HG03565 (cell line): ENCODE measurements around the gene CCDC78.
A peak's percentile ranks its signal among the peaks of the same experiment; 100 is the strongest.
"Not testable (repeated sequence)": the region's sequence is repeated elsewhere in the genome, so short reads cannot be mapped to it uniquely, and the experiment has no call there.

Experiments used
- ATAC-seq: cut with Tn5 transposase; IDR thresholded peaks from one replicate; pipeline ENCODE4 v1.9.1; 2021; ENCODE audit warnings: mild to moderate bottlenecking, moderate library complexity; ENCODE audit not compliant: unreplicated experiment

CCDC78 gene

DNA sequence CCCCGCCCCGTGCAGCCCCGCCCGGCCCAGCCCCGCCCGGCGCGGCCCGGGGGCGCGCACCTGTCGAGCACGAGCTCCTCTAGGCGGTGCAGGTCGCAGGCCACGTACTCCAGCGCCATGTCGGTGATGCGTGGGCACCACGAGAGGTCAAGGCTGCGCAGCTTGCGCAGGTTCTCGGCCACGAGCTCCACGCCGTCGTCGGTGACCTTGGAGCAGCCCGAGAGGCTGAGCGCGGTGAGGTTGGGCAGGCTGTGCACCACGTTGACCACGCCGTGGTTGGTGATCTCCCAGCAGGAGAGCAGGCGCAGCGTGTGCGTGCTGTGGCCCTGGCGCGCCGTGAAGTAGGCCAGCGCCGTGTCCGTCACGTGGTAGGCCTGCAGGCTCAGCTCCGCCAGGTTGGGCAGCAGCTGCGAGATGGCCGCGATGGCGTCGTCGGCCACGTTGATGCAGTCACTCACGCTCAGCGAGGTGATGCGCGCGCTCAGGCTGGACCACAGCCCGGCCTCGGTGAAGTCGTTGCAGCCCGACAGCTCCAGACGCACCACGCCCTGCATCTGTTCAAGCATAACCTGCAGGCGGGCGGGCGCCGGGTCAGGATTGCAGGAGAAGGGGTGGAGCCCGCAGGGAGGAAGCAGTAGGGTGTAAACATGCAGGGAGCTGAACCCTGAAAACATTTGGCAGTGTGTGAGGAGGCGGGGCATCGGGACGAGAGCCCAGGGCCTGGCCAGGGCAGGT, 30.7 kb downstream of the CCDC78 start:
- no peak for ATAC-seq

DNA sequence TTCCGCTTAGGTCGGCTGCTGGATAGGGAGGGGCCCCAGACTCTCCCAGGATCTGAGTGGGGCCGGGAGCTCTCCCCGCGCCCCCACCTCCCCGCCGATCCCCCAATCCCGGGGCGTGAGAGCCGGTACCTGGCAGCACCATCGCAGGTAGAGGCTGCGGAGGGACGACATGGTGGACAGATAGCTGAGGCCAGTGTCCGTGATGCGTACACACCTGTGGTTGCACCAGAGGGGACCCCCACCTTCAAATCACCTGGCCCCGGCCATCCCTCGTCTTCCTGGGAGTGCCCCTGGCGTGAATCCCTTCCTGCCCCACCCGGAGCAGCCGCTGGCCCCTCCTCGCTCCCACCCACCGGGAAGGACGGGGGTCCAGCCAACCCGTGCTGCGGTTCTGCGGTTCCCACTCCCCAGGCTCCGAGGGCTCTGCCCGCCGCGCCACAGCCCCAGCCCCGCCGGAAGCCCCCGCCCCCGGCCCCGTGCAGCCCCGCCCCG, 31.3 kb downstream of the CCDC78 start:
- ATAC-seq = no peak

DNA sequence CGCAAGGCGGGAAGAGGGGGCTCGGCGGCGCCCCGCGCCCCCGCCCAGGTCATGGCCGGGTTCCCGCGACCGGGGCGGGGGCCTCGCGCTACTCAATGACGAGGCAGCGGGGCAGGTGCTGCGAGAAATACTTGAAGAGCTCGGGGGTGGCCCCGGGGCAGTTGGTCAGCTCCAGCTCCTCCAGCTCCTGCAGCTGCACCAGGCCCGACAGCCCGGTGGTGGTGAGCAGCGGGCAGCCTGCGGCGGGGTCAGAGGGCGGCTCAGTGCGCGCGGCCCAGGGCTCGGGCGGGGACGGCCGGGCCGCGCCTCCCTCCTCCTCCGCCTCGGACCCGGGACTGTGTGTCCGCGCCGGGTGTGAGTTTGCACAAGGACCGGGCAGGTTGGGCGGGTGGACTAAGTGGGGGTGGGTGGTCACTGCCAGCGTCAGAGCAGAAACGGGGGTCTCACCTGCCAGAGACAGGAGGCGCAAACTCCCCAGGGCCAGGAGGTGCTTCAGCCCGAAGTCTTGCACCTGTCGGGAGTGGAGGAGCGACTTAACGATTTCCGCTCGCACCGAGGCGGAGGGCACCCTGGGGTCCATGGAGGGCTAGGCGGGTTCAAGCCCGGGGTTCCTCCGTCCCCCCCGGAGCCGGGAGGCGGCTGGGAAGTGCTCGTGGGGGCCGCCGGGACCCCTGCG, 31.9 kb downstream of the CCDC78 start:
- ATAC-seq = no peak

DNA sequence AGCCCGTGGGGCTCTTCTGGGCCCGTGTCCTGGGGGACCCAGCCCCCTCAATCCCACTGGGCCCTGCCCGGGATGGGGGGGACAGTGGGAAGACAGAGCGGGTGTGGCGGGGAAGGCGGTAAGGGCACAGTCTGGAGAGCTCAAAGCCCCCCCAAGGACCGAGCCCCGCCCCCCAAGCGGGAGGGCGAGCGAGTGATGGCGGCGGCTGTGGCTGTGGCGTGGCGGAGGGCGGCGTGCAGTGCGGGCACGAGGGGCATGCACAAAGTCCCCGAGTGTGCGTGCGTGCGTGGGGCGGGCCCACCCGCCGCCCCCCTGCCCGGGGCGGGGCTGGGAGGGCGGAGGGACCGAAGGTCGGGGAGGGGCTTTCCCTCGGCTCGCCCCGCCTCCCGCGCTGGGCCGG, 32.5 kb downstream of the CCDC78 start:
- no peak for ATAC-seq

DNA sequence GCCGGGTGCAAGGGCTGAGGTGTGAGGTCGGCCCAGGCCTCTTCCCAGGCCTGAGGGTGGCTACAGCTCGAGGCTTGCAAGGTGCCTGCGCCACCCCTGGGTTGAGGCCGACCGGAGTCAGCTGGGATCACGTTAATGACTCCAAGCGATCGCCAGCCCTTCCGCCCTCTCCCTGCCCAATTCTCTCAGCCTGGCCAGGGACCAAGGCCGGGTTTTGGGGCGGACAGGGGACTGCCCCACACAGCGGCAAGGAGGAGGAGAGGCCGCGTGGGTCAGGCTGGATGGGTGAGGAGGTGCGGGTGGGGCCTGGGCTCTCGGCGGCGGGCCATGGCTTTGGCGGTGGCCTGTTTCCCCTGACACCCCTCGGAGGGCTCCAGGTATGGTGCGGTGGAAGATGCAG, 32.9 kb downstream of the CCDC78 start:
- ATAC-seq = no peak

DNA sequence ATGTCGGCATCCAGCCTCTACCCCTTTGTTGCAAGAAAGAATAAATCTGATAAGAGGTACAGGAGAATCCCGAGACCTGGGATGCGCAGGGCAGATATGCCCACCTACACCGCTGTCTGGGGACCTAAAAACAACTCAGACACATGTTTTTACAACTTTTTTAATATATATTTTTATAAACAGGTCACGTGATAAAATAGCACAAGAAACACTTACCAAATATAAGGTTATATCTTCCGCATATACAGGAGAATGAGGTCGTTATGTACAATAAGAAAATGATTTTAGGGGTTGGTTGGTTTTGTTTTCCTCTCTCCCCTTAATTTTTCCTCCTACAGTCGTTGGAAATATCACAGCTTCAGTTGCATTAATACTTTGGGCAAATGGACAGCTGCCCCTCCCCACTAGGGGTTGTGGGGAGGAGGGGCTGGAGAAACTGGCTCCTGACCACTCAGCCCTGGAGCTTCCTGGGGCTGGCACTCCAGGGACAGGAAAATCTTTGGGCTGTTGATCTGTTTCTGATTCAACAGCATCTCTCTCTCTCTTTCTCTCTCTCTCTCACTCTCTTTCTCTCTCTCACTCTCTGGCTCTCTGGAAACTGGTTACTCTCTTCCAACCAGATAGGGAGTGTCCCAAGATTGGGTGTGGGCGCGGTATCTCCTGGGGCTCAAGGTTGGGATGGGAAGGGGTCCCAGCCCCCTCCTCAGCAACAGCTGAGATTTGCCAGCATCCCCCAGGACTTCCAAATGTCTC, 33.7 kb downstream of the CCDC78 start:
- ATAC-seq = no peak

DNA sequence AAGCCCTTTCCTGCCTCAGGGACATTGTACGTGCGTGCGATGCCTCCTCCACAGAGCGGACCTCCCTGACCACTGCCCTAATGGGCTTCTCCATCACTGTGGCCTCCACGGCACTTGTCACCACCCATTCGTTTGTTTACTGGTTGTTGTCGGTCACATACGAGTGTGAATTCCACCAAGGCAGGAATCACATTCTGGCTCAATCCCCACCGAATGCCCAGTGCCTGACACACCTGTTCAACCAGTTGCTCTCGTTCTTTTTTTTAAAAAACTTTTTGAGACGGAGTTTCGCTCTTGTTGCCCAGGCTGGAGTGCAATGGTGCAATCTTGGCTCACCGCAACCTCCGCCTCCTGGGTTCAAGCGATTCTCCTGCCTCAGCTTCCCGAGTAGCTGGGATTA, 35.0 kb downstream of the CCDC78 start:
- not testable (repeated sequence) for ATAC-seq

DNA sequence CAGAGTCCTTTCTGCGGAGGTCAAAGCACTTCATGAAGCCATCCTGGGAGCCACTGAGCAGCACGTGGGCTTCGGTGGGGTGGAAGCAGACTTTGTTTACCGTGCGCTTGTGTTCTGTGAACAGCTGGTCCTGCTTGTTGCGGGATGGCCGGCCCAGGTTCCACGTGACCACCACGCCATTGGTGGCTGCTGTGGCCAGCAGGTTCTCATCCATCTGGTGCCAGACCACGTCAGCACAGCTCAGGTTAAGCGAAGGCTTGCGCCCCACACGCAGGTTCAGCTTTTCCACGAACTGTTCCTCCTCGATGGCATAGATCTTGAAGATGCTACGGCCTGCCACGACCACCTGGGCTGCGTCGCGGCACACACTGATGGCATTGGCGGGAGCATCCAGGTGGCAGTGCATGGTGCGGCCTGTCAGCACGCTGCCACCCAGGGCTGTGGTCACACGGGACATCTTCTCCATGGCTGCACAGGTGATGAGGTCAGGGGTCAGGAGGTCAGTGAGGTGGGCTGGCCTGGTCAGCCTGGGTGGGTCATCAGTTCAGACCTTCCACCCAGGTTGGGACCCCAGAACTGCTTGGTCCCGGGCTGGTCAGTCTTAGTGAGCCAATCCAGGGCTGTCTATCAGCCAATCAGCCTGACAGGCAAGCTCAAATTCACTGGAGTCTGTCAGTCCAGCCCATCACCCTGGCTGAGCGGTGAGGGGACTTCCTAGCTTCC, 36.9 kb downstream of the CCDC78 start:
- no peak for ATAC-seq

DNA sequence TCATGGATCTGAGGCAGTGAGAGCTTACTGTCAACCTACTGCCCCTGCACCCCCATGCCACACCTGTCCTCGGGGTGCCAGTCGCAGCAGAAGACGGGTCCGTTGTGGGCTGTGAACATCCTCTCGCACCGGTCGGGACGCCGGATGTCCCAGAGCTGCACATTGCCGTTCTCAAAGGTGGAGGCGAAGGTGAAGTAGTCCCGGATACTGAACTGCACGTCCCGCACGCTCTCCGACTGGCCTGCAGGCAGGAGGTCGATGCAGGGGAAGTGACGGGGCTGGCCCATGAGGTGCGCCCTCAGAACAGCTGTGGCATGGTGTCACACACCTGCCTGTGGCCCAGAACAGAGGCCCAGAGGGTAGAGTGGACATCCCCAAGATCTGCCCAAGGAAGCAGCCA, 38.7 kb downstream of the CCDC78 start:
- ATAC-seq = no peak

DNA sequence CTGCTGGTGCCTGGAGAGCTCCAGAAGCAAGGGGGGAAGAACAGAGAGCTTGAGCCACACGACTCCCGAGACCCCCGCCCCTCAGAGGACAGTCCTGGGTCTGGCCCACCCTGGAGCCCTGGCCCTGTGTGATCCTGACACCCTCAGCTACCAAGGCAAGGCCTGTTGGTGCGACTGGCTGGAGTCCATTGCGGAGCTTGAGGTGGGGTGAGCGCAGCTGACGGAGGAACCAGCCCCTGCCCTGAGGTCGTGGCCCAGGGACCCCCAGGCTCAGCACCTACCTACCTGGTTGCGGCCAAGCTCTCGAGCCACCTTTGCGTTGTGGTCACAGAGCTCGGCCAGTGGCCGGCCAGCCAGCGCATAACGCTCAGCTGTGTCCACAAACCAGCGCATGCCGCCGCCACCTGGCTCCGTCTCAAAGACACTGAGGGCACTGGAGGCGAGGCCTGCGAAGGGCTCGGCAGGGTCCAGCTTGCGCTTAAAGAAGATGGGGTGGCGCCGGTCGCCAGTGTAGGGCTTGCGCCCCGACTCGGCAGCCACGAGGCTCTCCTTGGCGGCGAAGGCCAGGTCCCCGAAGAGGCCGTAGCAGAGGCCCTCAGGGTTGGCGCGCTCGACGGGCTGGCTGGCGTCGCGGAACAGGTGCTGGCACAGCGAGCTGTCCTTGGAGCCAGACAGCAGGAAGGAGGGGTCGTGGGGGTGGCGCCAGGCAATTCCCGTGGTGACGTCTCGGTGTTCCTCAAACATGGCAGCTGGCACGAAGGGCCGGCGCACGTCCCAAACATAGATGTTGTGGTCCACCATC, 39.6 kb downstream of the CCDC78 start:
- ATAC-seq = no peak

DNA sequence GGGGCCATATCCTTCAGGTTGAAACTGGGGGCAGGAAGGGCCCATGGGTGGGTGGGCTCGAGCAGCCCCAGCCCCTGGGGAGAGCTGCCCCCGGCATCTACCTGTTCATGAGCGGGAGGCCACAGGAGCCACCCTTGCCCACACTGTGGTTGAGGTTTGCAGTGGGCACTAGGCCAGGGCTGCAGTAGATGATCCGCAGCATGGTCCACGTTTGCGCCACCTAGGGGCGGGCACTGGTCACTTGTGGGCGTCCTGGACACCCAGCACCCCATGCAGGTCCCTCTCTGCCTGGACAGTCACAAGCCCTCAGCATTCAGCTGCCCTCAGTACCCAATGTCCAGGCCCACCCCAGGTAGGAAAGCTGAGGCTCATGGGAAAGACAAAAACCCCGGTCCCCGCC, 40.3 kb downstream of the CCDC78 start:
- no peak for ATAC-seq

DNA sequence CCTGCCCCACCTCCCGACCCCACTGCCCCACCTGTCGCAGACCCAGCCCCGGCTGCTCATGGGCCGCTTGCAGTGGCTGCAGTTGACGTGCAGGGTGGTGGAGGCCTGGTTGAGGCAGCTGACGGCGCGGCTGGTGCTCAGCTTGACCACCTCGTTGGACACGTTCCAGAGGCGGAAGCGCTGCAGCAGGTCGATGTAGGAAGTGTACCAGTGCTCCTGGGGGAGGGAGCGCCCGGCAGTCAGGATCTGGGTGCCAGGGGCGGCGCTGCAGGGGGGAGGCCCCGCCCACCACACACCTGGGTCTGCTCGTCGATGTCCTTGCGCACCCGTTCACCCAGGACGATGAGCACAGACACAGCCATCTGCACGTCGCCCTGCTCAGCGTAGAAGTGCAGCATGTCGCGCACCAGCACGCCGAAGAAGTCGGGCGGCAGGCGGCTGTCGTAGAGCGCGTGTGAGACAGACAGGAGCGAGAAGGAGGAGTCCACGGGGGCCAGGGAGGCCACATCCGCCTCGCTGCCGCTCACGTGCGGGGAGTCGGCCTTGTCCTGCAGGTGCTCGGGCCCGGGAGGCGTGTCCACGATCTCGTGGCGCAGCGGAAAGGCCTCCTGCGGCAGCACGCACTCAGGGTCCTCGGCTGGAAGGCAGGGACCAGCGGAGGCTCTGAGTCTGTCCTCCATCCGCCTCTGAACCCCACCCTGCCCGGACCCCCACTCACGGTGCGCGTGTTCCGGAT, 41.1 kb downstream of the CCDC78 start:
- ATAC-seq = no peak

DNA sequence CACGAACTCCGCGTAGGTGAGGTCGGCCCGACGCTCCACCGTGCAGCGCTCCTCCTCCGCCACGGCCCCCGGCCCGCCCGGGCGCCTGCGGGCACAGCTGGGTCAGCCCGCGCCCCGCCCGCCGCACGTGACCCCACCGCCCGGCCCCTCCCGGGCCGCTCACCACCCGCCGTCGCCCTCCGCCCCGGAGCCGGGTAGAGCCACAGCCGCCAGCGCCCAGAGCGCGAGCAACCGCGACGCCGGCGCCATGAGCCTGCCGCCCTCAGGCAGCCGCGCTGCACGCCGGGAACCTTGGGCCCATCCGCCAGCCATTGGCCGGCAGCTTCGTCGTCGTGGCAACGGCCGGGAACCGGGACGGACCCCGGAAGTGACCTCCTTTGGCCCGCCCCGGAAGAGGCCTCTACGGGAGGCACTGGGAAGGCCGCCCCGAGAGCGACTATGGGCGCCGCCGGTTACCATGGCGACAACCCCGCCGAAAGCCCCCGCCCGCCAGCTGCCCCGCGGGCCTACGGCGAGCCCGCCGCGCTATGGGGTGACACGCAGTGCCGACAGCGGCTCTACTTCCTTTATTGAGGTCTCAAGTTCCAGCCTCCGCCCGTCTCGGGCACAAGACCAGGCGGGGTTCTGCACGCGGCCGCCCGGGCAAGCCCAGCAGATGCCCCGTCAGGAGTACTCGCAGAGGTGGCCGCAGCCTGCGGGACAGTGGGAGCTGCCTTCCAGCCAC, 42.0 kb downstream of the CCDC78 start, which contains the start of gene JMJD8:
TSS of gene JMJD8 (minus strand) at position 264 of the 724 bp plus-strand sequence. CDS start at position 249, 15 bp downstream.
- ATAC-seq = peak; percentile 61

DNA sequence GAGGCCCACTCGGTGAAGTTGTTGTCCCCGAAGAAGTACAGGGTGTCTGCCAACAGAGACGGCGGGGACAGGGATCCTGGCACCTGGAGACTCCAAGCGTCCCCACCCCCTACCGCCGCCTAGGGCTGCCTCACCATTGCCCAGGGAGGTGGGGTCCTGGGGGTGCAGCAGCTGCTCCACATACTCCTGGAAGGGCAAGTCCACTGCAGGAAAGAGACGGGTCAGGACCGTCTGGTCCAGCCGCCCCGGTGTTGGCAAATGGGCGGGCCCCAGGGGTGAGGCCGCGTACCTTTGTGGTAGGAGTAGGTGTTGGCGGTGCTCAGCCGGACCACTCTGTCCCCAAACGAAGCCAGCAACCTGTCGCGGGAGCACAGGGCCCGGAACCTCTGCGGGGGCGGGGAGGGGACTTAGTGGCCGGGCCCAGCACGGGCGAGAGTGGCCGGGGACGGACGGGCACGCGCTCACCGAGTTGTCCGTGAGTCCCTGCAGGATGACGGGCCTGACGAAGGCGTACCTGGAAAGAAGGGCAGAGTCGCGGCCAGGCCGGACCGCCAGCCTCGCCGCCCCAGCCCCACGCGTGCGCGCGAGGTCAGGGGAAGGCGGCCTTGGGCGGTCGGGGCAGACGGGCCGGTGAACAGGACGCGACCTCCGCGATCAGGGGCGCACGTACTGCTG, 42.7 kb downstream of the CCDC78 start:
- ATAC-seq = no peak

DNA sequence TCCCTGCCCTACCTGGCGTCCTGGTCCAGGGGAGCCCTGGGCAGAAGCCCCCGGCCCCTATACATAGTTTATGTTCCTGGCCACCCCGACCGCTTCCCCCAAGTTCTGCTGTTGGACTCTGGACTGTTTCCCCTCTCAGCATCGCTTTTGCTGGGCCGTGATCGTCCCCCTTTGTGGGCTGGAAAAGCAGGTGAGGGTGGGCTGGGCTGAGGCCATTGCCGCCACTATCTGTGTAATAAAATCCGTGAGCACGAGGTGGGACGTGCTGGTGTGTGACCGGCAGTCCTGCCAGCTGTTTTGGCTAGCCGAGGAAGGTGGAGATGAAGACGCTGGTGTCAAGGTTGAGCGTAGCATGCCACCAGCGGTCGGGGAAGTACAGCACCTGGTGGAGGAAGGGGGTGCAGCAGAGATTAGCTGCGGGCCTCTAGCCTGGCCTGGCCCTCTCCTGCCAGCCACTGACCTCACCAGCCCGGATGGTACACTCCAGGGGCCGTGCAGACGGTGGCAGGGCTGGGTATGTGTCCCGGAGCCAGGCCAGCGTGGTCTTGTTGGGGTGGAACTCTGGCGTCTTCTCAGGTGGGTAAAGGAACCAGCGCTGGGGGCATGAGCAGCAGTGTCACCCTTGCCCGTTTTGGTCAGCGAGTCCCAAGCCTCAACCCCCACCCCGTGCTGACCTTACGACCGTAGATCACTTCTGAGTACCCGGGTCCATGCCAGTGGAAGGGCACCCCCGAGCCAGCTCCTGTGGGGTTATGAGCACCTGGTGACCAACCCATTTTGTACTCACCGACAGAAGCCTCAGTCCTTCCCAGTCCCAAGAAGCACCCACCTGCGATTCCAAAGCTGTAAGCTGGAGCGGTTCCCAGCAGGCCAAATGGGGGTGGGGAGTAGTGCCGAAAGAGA, 43.5 kb downstream of the CCDC78 start:
- no peak for ATAC-seq

DNA sequence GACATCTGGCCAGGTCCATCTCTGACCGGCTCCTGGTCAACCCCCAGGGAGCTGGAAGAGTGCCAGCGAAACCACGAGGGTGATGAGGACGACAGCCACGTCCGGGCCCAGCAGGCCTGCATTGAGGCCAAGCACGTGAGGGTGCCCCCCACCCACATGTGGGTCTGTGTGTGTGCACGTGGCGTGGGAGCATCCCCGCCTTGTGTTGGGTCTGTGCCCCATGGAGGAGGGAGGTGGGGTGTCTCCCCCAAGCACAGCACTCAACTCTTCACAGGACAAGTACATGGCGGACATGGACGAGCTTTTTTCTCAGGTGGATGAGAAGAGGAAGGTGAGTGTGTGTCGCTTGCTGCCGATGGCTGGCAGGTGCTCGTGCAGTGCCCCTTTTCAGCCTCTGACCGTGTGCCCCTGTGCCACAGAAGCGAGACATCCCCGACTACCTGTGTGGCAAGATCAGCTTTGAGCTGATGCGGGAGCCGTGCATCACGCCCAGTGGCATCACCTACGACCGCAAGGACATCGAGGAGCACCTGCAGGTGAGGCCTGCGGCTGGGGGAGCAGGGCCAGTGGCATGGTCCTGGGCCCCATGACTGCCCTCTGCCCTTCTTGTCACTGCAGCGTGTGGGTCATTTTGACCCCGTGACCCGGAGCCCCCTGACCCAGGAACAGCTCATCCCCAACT, 44.4 kb downstream of the CCDC78 start:
- ATAC-seq = no peak
